Osteocyte (in vitro differentiated cells): ENCODE results near the gene ALPK3. TPM values are rescaled to one million over a fixed set of nuclear protein-coding genes. Genes with fewer than 3 reads are reported as not detected.

ENCODE experiments used
- DNase-seq: peaks from one replicate; pipeline ENCODE4 v3.0.0; 2021; ENCODE audit warnings: mixed read lengths; ENCODE audit not compliant: unreplicated experiment; ENCODE audit errors: extremely low spot score
- H3K27ac Mint-ChIP-seq: one replicate; pipeline ENCODE4 v1.8.0; 2021; ENCODE audit warnings: mild to moderate bottlenecking, mixed read lengths; ENCODE audit not compliant: unreplicated experiment
- H3K27me3 Mint-ChIP-seq: one replicate; pipeline ENCODE4 v1.8.0; 2021; ENCODE audit warnings: mixed read lengths; ENCODE audit not compliant: unreplicated experiment
- H3K36me3 Mint-ChIP-seq: one replicate; pipeline ENCODE4 v1.8.0; 2021; ENCODE audit warnings: mixed read lengths; ENCODE audit not compliant: unreplicated experiment
- H3K4me1 Mint-ChIP-seq: one replicate; pipeline ENCODE4 v1.8.0; 2021; ENCODE audit warnings: mixed read lengths; ENCODE audit not compliant: unreplicated experiment
- H3K4me3 Mint-ChIP-seq: one replicate; pipeline ENCODE4 v1.8.0; 2021; ENCODE audit warnings: mild to moderate bottlenecking, moderate library complexity, mixed read lengths; ENCODE audit not compliant: unreplicated experiment
- H3K9me3 Mint-ChIP-seq: one replicate; pipeline ENCODE4 v1.8.0; 2021; ENCODE audit warnings: mixed read lengths; ENCODE audit not compliant: unreplicated experiment
- total RNA-seq: library from RNA; stranded (reverse); gene quantifications from 2 replicates; pipeline ENCODE4 v1.2.1, GENCODE V29; 2021
- TF ChIP-seq, protein P1 (sequence below): fragments of 200-600 bp; sonication (generic); IDR thresholded peaks from 2 replicates; pipeline ENCODE4 v1.5.0; 2021; ENCODE audit warnings: antibody characterized with exemption, mild to moderate bottlenecking, moderate library complexity

The ALPK3 gene
- total RNA-seq, 1 donor from 2014 or later: 0.27 TPM

- no peaks in the 10 kb centered on the region for H3K4me1 Mint-ChIP-seq
- peaks cover 2% of the 10 kb centered on the region for H3K27me3 Mint-ChIP-seq
- no peak for DNase-seq
- H3K27ac Mint-ChIP-seq: no peak overlapping the region
- TF ChIP-seq, protein P1, sequence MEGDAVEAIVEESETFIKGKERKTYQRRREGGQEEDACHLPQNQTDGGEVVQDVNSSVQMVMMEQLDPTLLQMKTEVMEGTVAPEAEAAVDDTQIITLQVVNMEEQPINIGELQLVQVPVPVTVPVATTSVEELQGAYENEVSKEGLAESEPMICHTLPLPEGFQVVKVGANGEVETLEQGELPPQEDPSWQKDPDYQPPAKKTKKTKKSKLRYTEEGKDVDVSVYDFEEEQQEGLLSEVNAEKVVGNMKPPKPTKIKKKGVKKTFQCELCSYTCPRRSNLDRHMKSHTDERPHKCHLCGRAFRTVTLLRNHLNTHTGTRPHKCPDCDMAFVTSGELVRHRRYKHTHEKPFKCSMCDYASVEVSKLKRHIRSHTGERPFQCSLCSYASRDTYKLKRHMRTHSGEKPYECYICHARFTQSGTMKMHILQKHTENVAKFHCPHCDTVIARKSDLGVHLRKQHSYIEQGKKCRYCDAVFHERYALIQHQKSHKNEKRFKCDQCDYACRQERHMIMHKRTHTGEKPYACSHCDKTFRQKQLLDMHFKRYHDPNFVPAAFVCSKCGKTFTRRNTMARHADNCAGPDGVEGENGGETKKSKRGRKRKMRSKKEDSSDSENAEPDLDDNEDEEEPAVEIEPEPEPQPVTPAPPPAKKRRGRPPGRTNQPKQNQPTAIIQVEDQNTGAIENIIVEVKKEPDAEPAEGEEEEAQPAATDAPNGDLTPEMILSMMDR: no peak
- no peaks in the 10 kb centered on the region for H3K9me3 Mint-ChIP-seq
- no peak overlapping the region for H3K4me3 Mint-ChIP-seq
- no peaks in the 10 kb centered on the region for H3K36me3 Mint-ChIP-seq
Measured at GRCh38 chr15:84865074-84865569, 48.0 kb downstream of the ALPK3 start.

DNA sequence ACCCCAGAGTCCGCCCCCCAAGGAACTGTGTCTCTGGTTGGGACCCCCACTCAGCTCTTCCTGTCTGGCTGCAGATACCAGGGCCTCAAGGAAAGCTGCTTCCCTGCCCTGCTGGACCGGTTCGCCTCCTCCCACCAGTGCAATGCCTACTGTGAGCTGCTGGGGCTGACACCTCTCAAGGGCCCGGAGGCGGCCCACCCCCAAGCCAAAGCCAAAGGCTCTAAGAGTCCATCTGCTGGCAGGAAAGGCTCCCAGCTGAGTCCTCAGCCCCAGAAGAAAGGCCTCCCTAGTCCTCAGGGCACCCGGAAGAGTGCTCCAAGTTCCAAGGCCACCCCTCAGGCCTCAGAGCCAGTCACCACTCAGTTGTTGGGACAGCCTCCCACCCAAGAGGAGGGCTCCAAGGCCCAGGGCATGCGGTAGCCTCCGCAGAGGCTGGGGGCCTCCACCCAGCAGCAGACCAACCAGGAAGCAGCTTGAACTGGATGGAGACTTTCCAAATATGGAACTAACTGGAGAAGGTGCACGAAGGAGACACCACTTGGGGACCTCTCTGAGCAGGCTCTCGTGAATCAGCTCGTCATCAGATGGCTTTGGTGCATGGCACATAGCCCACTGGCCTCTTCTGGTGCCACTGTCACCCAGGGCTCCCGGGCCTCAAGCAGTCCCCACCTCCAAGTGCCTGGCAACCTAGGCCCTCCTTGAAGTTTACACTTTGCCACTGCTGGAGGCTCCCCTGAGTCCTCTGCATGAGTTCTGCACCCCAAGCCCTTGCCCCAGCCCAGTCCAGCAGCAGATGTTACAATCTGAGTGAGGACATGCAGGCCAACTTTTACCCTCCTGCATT is 51.1 kb downstream of the ALPK3 start:
- H3K4me3 Mint-ChIP-seq: no peak overlapping the region

GRCh38 chr15:84869510-84869909 is 52.4 kb downstream of the ALPK3 start:
- no peaks in the 10 kb centered on the region for H3K36me3 Mint-ChIP-seq
- H3K4me3 Mint-ChIP-seq: no peak overlapping the region
- no peaks in the 10 kb centered on the region for H3K4me1 Mint-ChIP-seq
- no peaks in the 10 kb centered on the region for H3K27me3 Mint-ChIP-seq
- no peaks in the 10 kb centered on the region for H3K9me3 Mint-ChIP-seq
- no peak for DNase-seq
- TF ChIP-seq, protein P1: no peak
- no peak overlapping the region for H3K27ac Mint-ChIP-seq

More for the DNA sequence above, 51.1 kb downstream of the ALPK3 start:
- DNase-seq: no peak
- Mint-ChIP-seq H3K27me3 (no peaks in the 10 kb centered on the region), H3K36me3 (no peaks in the 10 kb centered on the region), H3K27ac (no peak overlapping the region), H3K9me3 (no peaks in the 10 kb centered on the region), H3K4me1 (no peaks in the 10 kb centered on the region)
- TF ChIP-seq, protein P1: no peak

DNA sequence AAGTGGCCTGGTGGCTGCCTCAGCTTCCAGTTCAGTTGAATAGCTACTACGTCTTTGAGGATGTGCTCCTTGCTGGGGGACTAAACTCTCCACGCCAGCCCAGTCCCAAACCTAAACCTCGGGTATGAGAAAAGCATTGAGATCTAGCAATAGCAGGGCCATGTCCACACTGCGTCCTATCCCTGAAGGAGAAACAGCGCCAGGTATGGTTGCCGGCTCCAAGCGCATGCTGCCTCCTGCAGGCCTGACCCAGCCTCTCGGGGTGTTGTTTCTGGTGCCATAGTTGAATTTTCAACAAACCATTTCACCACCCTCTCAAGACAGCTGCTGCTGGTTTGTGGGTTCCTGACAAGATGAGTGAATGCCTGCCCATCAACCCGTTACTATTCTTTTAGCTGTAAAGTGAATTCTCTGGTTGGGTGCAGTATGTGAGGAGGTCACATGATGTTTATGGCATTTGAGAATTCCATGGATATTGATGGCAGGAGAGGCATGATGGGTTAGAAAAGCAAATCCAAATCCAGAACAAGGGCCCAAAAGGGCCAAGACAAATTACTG is 54.4 kb downstream of the ALPK3 start:
- DNase-seq: no peak
- Mint-ChIP-seq H3K27me3 (no peaks in the 10 kb centered on the region), H3K4me1 (no peaks in the 10 kb centered on the region), H3K4me3 (no peak overlapping the region), H3K9me3 (no peaks in the 10 kb centered on the region), H3K36me3 (no peaks in the 10 kb centered on the region), H3K27ac (no peak overlapping the region)
- TF ChIP-seq, protein P1: no peak
